WTC11 (cell line): ENCODE measurements around the gene ZNF358. TPM values are rescaled to one million over a fixed set of nuclear protein-coding genes. Genes with fewer than 3 reads are reported as not detected.
A peak's percentile ranks its signal among the peaks of the same experiment; 100 is the strongest.

ENCODE experiments used
- ATAC-seq: fragments of 200-7000 bp; cut with Tn5 transposase; 2 replicates; pipeline ENCODE4 v1.10.0; 2021; ENCODE audit warnings: mild to moderate bottlenecking, moderate library complexity
- CTCF ChIA-PET: fragments of 300-600 bp; sonication (Branson Sonifier 250); formaldehyde crosslinking; loops from one replicate; lab custom pipeline; 2021; ENCODE audit warnings: antibody characterized with exemption; lab: Charles Lee
- POLR2A ChIA-PET: fragments of 350-600 bp; sonication (Branson Sonifier 250); formaldehyde crosslinking; loops from one replicate; lab custom pipeline; 2021; ENCODE audit warnings: antibody characterized with exemption; lab: Charles Lee
- DNase-seq: peaks from one replicate; pipeline ENCODE4 v3.0.0; 2021; ENCODE audit warnings: low spot score
- H3K27ac Mint-ChIP-seq: 2 replicates; pipeline ENCODE4 v1.8.0; 2021; ENCODE audit warnings: mixed read lengths
- H3K27me3 Mint-ChIP-seq: 2 replicates; pipeline ENCODE4 v1.8.0; 2021; ENCODE audit warnings: low read depth, mild to moderate bottlenecking, moderate library complexity, mixed read lengths
- H3K36me3 Mint-ChIP-seq: 2 replicates; pipeline ENCODE4 v1.8.0; 2021; ENCODE audit warnings: mixed read lengths
- H3K4me1 Mint-ChIP-seq: 2 replicates; pipeline ENCODE4 v1.8.0; 2022; ENCODE audit warnings: mixed read lengths
- H3K4me3 Mint-ChIP-seq: 2 replicates; pipeline ENCODE4 v1.8.0; 2021; ENCODE audit warnings: mild to moderate bottlenecking, moderate library complexity, mixed read lengths
- H3K9me3 Mint-ChIP-seq: 2 replicates; pipeline ENCODE4 v1.8.0; 2021; ENCODE audit warnings: mixed read lengths
- CREB1 ChIP-seq: sonication (generic); formaldehyde crosslinking; IDR thresholded peaks from 2 replicates; pipeline ENCODE4 v1.8.0; 2023; ENCODE audit warnings: mild to moderate bottlenecking, missing genetic modification reagents
- EMX1 ChIP-seq: fragments of 250-450 bp; sonication (Bioruptor Pico); IDR thresholded peaks from 2 replicates; pipeline ENCODE4 v1.8.0; 2021; ENCODE audit warnings: mild to moderate bottlenecking
- FOXJ3 ChIP-seq: sonication (generic); formaldehyde crosslinking; IDR thresholded peaks from 2 replicates; pipeline ENCODE4 v1.9.0; 2021; ENCODE audit warnings: missing genetic modification reagents, mild to moderate bottlenecking, borderline replicate concordance
- GABPB1 ChIP-seq: sonication (generic); formaldehyde crosslinking; IDR thresholded peaks from 2 replicates; pipeline ENCODE4 v1.8.1; 2023; ENCODE audit warnings: mild to moderate bottlenecking, missing genetic modification reagents
- GTF2I ChIP-seq: fragments of 250-450 bp; sonication (Bioruptor Pico); conservative IDR thresholded peaks from 2 replicates; pipeline ENCODE4 v1.4.0; 2021; ENCODE audit warnings: mild to moderate bottlenecking
- NFE2L1 ChIP-seq: sonication (generic); formaldehyde crosslinking; IDR thresholded peaks from 2 replicates; pipeline ENCODE4 v1.8.1; 2023; ENCODE audit warnings: missing genetic modification reagents
- NFYB ChIP-seq: sonication (generic); formaldehyde crosslinking; conservative IDR thresholded peaks from 2 replicates; pipeline ENCODE4 v1.8.0; 2022; ENCODE audit warnings: low read depth, missing genetic modification reagents
- NR1H2 ChIP-seq: sonication (generic); formaldehyde crosslinking; IDR thresholded peaks from 2 replicates; pipeline ENCODE4 v1.9.0; 2021; ENCODE audit warnings: mild to moderate bottlenecking, moderate library complexity, missing genetic modification reagents
- NR2C2 ChIP-seq: sonication (generic); formaldehyde crosslinking; IDR thresholded peaks from 2 replicates; pipeline ENCODE4 v1.8.0; 2022; ENCODE audit warnings: mild to moderate bottlenecking, missing genetic modification reagents
- SP1 ChIP-seq: sonication (generic); formaldehyde crosslinking; conservative IDR thresholded peaks from 2 replicates; pipeline ENCODE4 v1.8.1; 2022; ENCODE audit warnings: missing genetic modification reagents
- TCF7 ChIP-seq: sonication (generic); formaldehyde crosslinking; IDR thresholded peaks from 2 replicates; pipeline ENCODE4 v1.8.0; 2022; ENCODE audit warnings: mild to moderate bottlenecking, low read depth, missing genetic modification reagents, moderate library complexity
- ZNF232 ChIP-seq: sonication (generic); formaldehyde crosslinking; IDR thresholded peaks from 2 replicates; pipeline ENCODE4 v1.8.0; 2022; ENCODE audit warnings: mild to moderate bottlenecking, missing genetic modification reagents
- ZNF317 ChIP-seq: sonication (generic); formaldehyde crosslinking; IDR thresholded peaks from 2 replicates; pipeline ENCODE4 v1.8.1; 2023; ENCODE audit warnings: low read depth, mild to moderate bottlenecking, moderate library complexity, missing genetic modification reagents, borderline replicate concordance
- ZNF423 ChIP-seq: fragments of 250-450 bp; sonication (Bioruptor Pico); IDR thresholded peaks from 2 replicates; pipeline ENCODE4 v2.1.2; 2022; ENCODE audit warnings: mild to moderate bottlenecking, moderate library complexity
- total RNA-seq: library from RNA; stranded (reverse); gene quantifications from 3 replicates; pipeline ENCODE4 v1.2.3, GENCODE V29; 2021
- TF ChIP-seq, protein P1 (sequence below): fragments of 250-450 bp; sonication (Bioruptor Pico); conservative IDR thresholded peaks from 2 replicates; pipeline ENCODE4 v1.9.0; 2021; ENCODE audit warnings: mild to moderate bottlenecking
- TF ChIP-seq, protein P2 (sequence below): sonication (generic); formaldehyde crosslinking; IDR thresholded peaks from 2 replicates; pipeline ENCODE4 v1.8.1; 2023; ENCODE audit warnings: mild to moderate bottlenecking, missing genetic modification reagents, borderline replicate concordance
- TF ChIP-seq, protein P3 (sequence below): sonication (generic); formaldehyde crosslinking; IDR thresholded peaks from 2 replicates; pipeline ENCODE4 v1.8.1; 2022; ENCODE audit warnings: low read depth, missing genetic modification reagents, borderline replicate concordance
- TF ChIP-seq, protein P4 (sequence below): sonication (generic); formaldehyde crosslinking; conservative IDR thresholded peaks from 2 replicates; pipeline ENCODE4 v1.8.1; 2023; ENCODE audit warnings: mild to moderate bottlenecking, low read depth, missing genetic modification reagents, moderate library complexity

Gene ZNF358
- total RNA-seq, 1 experiment from 2014 or later = 37.5 TPM

DNA sequence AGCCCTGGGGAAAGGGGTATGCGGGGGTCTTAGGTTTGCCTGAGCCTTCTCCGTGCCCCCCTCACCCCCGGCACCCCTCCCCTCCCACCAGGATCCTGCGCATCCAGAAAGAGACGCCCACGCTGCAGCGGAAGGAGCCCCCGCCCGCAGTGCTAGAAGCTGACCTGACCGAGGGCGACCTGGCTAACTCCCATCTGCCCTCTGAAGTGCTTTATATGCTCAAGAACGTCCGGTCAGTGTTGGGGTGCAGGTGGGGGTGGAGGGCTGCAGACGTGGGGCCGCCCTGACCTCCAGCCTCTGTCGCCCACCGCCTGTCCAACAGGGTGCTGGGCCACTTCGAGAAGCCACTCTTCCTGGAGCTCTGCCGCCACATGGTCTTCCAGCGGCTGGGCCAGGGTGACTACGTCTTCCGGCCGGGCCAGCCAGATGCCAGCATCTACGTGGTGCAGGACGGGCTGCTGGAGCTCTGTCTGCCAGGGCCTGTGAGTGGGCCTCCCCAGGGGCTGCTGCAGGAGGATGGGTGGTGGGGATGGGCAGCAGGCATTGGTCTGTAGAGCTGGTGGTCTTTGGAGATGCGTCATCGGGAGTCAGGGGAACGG, 24.0 kb downstream of the ZNF358 start (continued):
- TF ChIP-seq FOXJ3 (no peak), NFE2L1 (CRISPR knock-in tag) (no peak), EMX1 (CRISPR knock-in tag) (no peak), ZNF317 (CRISPR knock-in tag) (no peak), GABPB1 (CRISPR knock-in tag) (no peak)

DNA sequence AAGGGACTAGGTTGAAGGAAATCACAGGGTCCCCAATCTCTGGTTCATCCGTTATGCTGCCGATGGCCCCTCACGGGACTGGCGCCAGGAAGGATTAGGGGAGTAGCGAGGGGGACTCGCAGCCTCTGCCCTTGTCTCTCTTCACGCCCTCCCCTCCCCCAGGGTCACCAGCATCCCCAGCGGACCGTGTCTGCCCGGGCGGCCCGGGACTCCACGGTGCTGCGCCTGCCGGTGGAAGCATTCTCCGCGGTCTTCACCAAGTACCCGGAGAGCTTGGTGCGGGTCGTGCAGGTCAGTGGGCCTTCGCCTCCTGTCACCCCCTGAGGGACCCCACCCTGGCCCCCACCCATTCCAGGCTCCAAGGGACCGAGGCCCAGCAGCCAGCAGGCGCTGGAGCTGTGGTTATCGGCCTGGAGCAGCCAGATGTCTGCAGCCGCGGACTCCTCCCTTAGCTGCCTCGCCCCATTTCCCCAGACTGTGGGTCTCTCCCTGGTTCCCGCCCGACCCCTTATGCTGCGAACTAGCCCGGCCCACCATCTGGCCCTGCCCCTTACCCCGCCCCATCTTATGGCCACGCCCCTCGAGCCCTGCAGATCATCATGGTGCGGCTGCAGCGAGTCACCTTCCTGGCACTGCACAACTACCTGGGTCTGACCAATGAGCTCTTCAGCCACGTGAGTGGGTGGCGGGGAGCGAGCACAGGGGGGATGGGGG, 25.0 kb downstream of the ZNF358 start:
- ChIA-PET POLR2A (interaction anchor here (1.0 kb wide), 1 partner anchor 14 kb away, joined by 4 read pairs; no protein-coding TSS in a partner anchor), CTCF (interaction anchor here (0.6 to 2.7 kb wide), 7 partner anchors 14 to 363 kb away, joined by 3 to 12 read pairs (median 4); partner anchors contain the start of genes MAP2K7 and TRAPPC5)
- DNase-seq (peak; percentile 89), ATAC-seq (peak; percentile 99)
- no peaks in the 10 kb centered on the region for H3K27me3 Mint-ChIP-seq
- no peak overlapping the region for H3K27ac Mint-ChIP-seq
- H3K4me1 Mint-ChIP-seq = peaks cover 4% of the 10 kb centered on the region; the same call in 1 of the 2 replicates
- H3K4me3 Mint-ChIP-seq = no peak overlapping the region
- no peak for TF ChIP-seq NR1H2
- TF ChIP-seq, protein P1, sequence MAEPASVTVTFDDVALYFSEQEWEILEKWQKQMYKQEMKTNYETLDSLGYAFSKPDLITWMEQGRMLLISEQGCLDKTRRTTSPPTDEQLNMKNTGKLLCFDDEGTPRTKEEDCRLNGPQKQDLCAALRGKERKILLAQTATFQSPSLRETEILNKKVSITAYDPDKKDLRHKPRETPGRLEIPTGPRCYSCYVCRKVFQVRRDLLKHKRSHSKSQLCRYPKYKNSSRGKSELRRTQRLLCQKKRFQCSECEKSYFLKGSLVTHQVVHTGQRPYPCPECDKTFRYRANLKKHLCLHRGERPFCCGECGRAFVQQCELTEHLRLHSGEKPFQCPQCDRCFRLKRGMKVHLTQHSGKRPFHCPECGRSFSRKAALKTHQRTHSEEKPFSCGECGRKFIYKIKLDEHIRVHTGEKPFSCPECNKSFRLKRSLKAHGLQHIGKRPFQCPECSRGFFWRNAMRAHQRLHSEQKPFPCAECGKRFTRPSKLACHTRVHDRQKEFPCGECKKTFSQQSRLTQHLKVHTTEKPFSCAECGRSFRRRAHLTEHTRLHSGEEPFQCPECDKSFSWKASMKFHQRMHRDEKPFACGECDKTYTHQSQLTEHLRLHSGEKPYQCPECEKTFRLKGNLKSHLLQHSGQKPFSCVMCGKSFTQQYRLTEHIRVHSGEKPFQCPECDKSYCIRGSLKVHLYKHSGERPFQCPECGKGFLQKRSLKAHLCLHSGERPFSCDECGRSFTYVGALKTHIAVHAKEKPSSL = no peak
- TF ChIP-seq CREB1 = no peak
- TF ChIP-seq TCF7 (CRISPR knock-in tag) = no peak
- TF ChIP-seq, protein P2, sequence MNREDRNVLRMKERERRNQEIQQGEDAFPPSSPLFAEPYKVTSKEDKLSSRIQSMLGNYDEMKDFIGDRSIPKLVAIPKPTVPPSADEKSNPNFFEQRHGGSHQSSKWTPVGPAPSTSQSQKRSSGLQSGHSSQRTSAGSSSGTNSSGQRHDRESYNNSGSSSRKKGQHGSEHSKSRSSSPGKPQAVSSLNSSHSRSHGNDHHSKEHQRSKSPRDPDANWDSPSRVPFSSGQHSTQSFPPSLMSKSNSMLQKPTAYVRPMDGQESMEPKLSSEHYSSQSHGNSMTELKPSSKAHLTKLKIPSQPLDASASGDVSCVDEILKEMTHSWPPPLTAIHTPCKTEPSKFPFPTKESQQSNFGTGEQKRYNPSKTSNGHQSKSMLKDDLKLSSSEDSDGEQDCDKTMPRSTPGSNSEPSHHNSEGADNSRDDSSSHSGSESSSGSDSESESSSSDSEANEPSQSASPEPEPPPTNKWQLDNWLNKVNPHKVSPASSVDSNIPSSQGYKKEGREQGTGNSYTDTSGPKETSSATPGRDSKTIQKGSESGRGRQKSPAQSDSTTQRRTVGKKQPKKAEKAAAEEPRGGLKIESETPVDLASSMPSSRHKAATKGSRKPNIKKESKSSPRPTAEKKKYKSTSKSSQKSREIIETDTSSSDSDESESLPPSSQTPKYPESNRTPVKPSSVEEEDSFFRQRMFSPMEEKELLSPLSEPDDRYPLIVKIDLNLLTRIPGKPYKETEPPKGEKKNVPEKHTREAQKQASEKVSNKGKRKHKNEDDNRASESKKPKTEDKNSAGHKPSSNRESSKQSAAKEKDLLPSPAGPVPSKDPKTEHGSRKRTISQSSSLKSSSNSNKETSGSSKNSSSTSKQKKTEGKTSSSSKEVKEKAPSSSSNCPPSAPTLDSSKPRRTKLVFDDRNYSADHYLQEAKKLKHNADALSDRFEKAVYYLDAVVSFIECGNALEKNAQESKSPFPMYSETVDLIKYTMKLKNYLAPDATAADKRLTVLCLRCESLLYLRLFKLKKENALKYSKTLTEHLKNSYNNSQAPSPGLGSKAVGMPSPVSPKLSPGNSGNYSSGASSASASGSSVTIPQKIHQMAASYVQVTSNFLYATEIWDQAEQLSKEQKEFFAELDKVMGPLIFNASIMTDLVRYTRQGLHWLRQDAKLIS (CRISPR knock-in tag) = no peak
- TF ChIP-seq ZNF423 (CRISPR knock-in tag) = no peak
- TF ChIP-seq, protein P3, sequence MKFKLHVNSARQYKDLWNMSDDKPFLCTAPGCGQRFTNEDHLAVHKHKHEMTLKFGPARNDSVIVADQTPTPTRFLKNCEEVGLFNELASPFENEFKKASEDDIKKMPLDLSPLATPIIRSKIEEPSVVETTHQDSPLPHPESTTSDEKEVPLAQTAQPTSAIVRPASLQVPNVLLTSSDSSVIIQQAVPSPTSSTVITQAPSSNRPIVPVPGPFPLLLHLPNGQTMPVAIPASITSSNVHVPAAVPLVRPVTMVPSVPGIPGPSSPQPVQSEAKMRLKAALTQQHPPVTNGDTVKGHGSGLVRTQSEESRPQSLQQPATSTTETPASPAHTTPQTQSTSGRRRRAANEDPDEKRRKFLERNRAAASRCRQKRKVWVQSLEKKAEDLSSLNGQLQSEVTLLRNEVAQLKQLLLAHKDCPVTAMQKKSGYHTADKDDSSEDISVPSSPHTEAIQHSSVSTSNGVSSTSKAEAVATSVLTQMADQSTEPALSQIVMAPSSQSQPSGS (CRISPR knock-in tag) = no peak
- TF ChIP-seq ZNF232 = no peak
- TF ChIP-seq SP1 (CRISPR knock-in tag) = peak; percentile 59
- no peaks in the 10 kb centered on the region for H3K9me3 Mint-ChIP-seq
- H3K36me3 Mint-ChIP-seq = peaks cover 24% of the 10 kb centered on the region

DNA sequence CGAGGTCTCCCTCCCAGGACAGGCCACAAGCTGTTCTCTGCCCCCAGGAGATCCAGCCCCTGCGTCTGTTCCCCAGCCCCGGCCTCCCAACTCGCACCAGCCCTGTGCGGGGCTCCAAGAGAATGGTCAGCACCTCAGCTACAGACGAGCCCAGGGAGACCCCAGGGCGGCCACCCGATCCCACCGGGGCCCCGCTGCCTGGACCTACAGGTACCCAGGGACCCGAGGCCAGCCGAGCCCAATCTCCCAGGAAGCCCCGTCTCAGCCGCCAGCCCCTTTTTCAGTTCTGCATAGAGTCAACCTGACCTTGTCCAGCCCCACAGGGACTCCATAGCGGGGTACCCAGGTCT, 25.5 kb downstream of the ZNF358 start:
- no peak overlapping the region for H3K27ac Mint-ChIP-seq
- TF ChIP-seq GTF2I (no peak), NFYB (no peak), FOXJ3 (no peak), NR2C2 (no peak), GABPB1 (CRISPR knock-in tag) (no peak)
- TF ChIP-seq, protein P4, sequence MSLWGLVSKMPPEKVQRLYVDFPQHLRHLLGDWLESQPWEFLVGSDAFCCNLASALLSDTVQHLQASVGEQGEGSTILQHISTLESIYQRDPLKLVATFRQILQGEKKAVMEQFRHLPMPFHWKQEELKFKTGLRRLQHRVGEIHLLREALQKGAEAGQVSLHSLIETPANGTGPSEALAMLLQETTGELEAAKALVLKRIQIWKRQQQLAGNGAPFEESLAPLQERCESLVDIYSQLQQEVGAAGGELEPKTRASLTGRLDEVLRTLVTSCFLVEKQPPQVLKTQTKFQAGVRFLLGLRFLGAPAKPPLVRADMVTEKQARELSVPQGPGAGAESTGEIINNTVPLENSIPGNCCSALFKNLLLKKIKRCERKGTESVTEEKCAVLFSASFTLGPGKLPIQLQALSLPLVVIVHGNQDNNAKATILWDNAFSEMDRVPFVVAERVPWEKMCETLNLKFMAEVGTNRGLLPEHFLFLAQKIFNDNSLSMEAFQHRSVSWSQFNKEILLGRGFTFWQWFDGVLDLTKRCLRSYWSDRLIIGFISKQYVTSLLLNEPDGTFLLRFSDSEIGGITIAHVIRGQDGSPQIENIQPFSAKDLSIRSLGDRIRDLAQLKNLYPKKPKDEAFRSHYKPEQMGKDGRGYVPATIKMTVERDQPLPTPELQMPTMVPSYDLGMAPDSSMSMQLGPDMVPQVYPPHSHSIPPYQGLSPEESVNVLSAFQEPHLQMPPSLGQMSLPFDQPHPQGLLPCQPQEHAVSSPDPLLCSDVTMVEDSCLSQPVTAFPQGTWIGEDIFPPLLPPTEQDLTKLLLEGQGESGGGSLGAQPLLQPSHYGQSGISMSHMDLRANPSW = no peak
- peaks cover under 1% of the 10 kb centered on the region; the same call in 1 of the 2 replicates for H3K4me1 Mint-ChIP-seq
- DNase-seq (no peak), ATAC-seq (no peak)
- POLR2A ChIA-PET = interaction anchor here (1.0 kb wide), 1 partner anchor 14 kb away, joined by 4 read pairs; no protein-coding TSS in a partner anchor
- peaks cover 24% of the 10 kb centered on the region for H3K36me3 Mint-ChIP-seq
- H3K9me3 Mint-ChIP-seq = no peaks in the 10 kb centered on the region
- no peaks in the 10 kb centered on the region for H3K27me3 Mint-ChIP-seq
- CTCF ChIA-PET = interaction anchor here (0.6 to 2.7 kb wide), 7 partner anchors 14 to 362 kb away, joined by 3 to 12 read pairs (median 4); partner anchors contain the start of genes MAP2K7 and TRAPPC5
- H3K4me3 Mint-ChIP-seq = no peak overlapping the region
